Effector CD4-positive, alpha-beta T cell (primary cell): Measurements from ENCODE around the gene CCDC184.
"Not testable (repeated sequence)": the region's sequence is repeated elsewhere in the genome, so short reads cannot be mapped to it uniquely, and the experiment has no call there.

Experiments used
- DNase-seq: peaks from one replicate; pipeline ENCODE4 v3.0.0-alpha.2; 2020

The CCDC184 gene

DNA sequence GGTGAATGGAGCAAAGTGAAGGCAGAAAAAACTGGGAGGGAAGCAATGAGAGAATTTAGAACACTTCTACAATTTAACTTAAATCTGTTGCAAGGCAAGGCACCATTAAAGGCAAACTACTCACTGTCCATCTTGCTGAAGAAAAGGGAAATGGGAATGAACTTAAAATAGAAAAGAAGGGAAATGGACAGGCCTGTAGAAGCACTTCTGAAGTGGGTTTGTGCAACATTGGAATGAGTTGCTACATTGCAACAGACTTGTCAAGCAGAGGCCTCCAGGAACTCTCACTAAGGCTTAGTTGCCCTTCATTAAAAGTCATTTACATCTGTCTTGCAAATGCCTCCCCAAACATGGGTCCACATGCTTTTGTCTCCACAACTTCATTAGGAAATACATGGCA lies 33.3 kb downstream of the CCDC184 start:
- DNase-seq, result no peak

DNA sequence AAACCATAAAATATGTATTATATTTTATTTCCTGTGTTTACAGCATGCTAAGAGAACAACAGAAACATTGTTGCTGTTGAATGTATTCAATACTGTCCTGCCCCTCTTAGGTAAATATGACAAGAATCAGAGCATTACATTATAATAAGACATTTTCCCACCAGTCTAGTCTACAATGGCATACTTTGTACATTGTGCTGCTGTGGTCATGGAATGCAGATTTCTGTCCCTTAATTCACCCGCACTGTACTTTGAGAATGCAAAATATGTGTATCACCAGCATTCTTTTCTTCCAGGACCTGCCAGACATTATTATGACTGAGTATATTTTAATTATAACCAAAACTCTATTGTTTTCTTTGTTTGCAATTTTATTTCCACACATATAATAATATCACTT lies 36.2 kb downstream of the CCDC184 start:
- DNase-seq, result no peak

DNA sequence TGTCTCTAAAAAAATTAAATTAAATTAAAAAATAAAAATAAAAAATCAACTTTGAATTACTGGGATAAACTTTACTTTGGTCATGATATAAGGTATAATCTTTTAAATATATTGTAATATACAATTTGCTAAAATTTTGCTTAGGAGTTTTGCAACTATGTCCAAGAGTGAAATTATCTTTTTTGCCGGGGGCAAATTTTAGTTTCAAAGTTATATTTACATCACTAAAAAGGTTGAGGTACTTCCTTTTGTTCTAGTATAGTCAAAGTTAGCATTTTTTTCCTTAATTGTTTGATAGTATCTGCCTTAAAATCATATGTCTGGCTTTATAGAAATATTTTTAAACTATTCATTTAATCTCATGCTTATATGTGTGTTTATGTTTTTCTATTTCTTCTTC lies 37.3 kb downstream of the CCDC184 start:
- no peak for DNase-seq

DNA sequence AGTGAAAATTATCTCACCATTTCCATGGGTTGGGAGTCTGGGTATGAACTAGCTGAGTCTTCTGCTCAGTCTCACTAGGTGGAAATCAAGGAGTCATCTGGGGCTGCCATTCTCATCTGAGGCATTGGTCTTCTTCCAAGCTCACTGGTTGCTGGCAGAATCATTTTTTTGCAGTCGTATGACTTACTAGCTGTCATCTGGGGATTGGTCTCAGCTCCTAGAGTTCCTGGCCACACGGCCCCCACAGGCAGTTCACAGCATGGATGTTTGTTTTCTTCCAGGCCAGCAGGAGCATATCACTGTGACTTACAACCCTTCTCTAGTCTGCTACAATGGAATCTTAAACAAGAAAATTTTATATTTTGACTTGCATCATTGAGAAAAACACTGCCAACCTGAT lies 38.2 kb downstream of the CCDC184 start:
- DNase-seq, result no peak

DNA sequence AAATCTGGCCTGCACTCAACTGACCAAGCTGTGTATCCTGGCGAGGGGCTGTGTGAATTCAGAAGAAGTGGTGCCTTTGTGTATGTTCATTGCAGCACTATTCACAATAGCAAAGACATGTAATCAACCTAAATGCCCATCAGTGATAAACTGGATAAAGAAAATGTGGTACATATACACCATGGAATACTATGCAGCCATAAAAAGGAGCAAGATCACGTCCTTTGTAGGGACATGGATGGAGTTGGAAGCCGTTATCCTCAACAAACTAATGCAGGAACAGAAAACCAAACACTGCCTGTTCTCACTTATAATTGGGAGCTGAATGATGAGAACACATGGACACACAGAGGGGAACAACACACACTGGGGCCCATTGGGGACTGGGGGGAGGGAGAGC lies 41.1 kb downstream of the CCDC184 start:
- DNase-seq, result not testable (repeated sequence)

DNA sequence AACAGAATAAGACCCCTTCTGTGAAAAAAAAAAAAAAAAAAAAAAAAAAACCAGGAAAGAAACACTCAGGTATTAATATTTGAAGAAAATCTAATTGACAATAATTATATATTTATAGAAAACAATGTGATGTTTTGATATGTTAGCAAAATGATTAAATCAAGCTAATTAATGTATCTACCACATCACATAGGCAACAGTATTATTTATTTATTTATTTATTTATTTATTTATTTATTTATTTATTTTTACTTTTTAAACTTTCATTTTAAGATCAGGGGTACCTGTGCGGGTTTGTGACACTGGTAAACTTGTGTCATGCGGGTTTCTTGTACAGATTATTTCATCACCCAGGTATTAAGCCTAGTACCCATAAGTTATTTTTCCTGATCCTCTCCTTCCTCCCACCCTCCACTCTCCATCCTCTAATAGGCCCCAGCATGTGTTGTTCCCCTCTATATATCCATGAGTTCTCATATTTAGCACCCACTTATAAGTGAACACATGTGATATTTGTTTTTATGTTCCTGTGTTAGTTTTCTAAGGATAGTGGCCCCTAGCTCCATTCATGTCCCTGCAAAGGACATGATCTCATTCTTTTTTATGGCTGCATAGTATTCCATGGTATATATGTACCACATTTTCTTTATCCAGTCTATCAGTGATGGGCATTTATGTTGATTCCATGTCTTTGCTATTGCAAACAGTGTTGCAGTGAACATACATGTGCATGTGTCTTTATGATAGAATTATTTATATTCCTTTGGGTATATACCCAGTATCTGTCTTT lies 47.9 kb downstream of the CCDC184 start:
- DNase-seq, result not testable (repeated sequence)
